HepG2 (cell line): ENCODE results near the gene FIBIN.

Experiments used
- CREB1 ChIP-seq, 2 experiments: fragments of 450-650 bp in 1 of 2; IDR thresholded peaks; 2 replicates each; pipeline ENCODE4 v1.6.1; 2016 to 2017; ENCODE audit warnings: control low read depth in 1 of 2, mild to moderate bottlenecking in 1 of 2, missing compliant biosample characterization in 1 of 2, missing genetic modification characterization in 1 of 2
- CTCF ChIP-seq: sonication (generic); formaldehyde crosslinking; IDR thresholded peaks from 2 replicates; pipeline ENCODE4 v1.5.0; 2020; ENCODE audit warnings: mild to moderate bottlenecking, missing genetic modification reagents, moderate library complexity
- GRHL1 ChIP-seq: sonication (generic); formaldehyde crosslinking; conservative IDR thresholded peaks from 2 replicates; pipeline ENCODE4 v1.8.0; 2022; ENCODE audit warnings: missing genetic modification reagents
- MED13 ChIP-seq: sonication (generic); formaldehyde crosslinking; IDR thresholded peaks from 2 replicates; pipeline ENCODE4 v1.5.0; 2020; ENCODE audit warnings: missing genetic modification reagents
- NFYB ChIP-seq: sonication (generic); formaldehyde crosslinking; IDR thresholded peaks from 2 replicates; pipeline ENCODE4 v1.4.0; 2020; ENCODE audit warnings: missing genetic modification reagents
- REPIN1 ChIP-seq: sonication (generic); formaldehyde crosslinking; IDR thresholded peaks from 2 replicates; pipeline ENCODE4 v1.8.0; 2022; ENCODE audit warnings: missing genetic modification reagents, low read depth, mild to moderate bottlenecking, borderline replicate concordance
- SNAPC5 ChIP-seq: sonication (generic); formaldehyde crosslinking; IDR thresholded peaks from 2 replicates; pipeline ENCODE4 v1.8.1; 2023; ENCODE audit warnings: mild to moderate bottlenecking, missing genetic modification reagents, borderline replicate concordance
- THAP8 ChIP-seq: sonication (generic); formaldehyde crosslinking; IDR thresholded peaks from 2 replicates; pipeline ENCODE4 v1.5.1; 2020; ENCODE audit warnings: missing genetic modification reagents, mild to moderate bottlenecking, borderline replicate concordance
- U2AF1 ChIP-seq: fragments of 200-400 bp; formaldehyde crosslinking; optimal IDR thresholded peaks from 2 replicates; pipeline ENCODE3; 2017; ENCODE audit warnings: mild to moderate bottlenecking, low read depth, low read length
- ZBTB42 ChIP-seq: sonication (generic); formaldehyde crosslinking; IDR thresholded peaks from 2 replicates; pipeline ENCODE4 v1.5.0; 2020; ENCODE audit warnings: mild to moderate bottlenecking, missing genetic modification reagents
- ZBTB43 ChIP-seq: sonication (generic); formaldehyde crosslinking; conservative IDR thresholded peaks from 2 replicates; pipeline ENCODE4 v1.4.0; 2020; ENCODE audit warnings: missing genetic modification reagents
- ZNF121 ChIP-seq: sonication (generic); formaldehyde crosslinking; IDR thresholded peaks from 2 replicates; pipeline ENCODE4 v1.5.0; 2020; ENCODE audit warnings: mild to moderate bottlenecking, missing genetic modification reagents

GRCh38 chr11:26948881-26949280 lies 45.0 kb upstream of the FIBIN start:
- no peak for TF ChIP-seq GRHL1 (CRISPR knock-in tag)
- no peak for TF ChIP-seq CTCF (CRISPR knock-in tag)
- TF ChIP-seq ZNF121 (CRISPR knock-in tag): no peak
- no peak for TF ChIP-seq MED13 (CRISPR knock-in tag)
- no peak for TF ChIP-seq NFYB (CRISPR knock-in tag)
- TF ChIP-seq U2AF1: no peak
- no peak for TF ChIP-seq THAP8 (CRISPR knock-in tag)
- TF ChIP-seq ZBTB42 (CRISPR knock-in tag): no peak
- TF ChIP-seq CREB1 (IDR thresholded peaks at IDR 0.05): no peak
- TF ChIP-seq CREB1 (CRISPR knock-in tag; IDR thresholded peaks at IDR 0.05): no peak
- TF ChIP-seq ZBTB43 (CRISPR knock-in tag): no peak
- TF ChIP-seq SNAPC5: no peak
- TF ChIP-seq REPIN1 (CRISPR knock-in tag): no peak
